WTC11 (cell line): ENCODE results near the gene PIGZ. TPM values are rescaled to one million over a fixed set of nuclear protein-coding genes. Genes with fewer than 3 reads are reported as not detected.

ENCODE experiments used
- ATAC-seq: fragments of 200-7000 bp; cut with Tn5 transposase; 2 replicates; pipeline ENCODE4 v1.10.0; 2021; ENCODE audit warnings: mild to moderate bottlenecking, moderate library complexity
- CTCF ChIA-PET: fragments of 300-600 bp; sonication (Branson Sonifier 250); formaldehyde crosslinking; loops from one replicate; lab custom pipeline; 2021; ENCODE audit warnings: antibody characterized with exemption; lab: Charles Lee
- POLR2A ChIA-PET: fragments of 350-600 bp; sonication (Branson Sonifier 250); formaldehyde crosslinking; loops from one replicate; lab custom pipeline; 2021; ENCODE audit warnings: antibody characterized with exemption; lab: Charles Lee
- DNase-seq: peaks from one replicate; pipeline ENCODE4 v3.0.0; 2021; ENCODE audit warnings: low spot score
- H3K27ac Mint-ChIP-seq: 2 replicates; pipeline ENCODE4 v1.8.0; 2021; ENCODE audit warnings: mixed read lengths
- H3K27me3 Mint-ChIP-seq: 2 replicates; pipeline ENCODE4 v1.8.0; 2021; ENCODE audit warnings: low read depth, mild to moderate bottlenecking, moderate library complexity, mixed read lengths
- H3K36me3 Mint-ChIP-seq: 2 replicates; pipeline ENCODE4 v1.8.0; 2021; ENCODE audit warnings: mixed read lengths
- H3K4me1 Mint-ChIP-seq: 2 replicates; pipeline ENCODE4 v1.8.0; 2022; ENCODE audit warnings: mixed read lengths
- H3K4me3 Mint-ChIP-seq: 2 replicates; pipeline ENCODE4 v1.8.0; 2021; ENCODE audit warnings: mild to moderate bottlenecking, moderate library complexity, mixed read lengths
- H3K9me3 Mint-ChIP-seq: 2 replicates; pipeline ENCODE4 v1.8.0; 2021; ENCODE audit warnings: mixed read lengths
- ATF1 ChIP-seq: sonication (generic); formaldehyde crosslinking; IDR thresholded peaks from 2 replicates; pipeline ENCODE4 v1.8.1; 2023; ENCODE audit warnings: mild to moderate bottlenecking, moderate library complexity, missing genetic modification reagents
- ERG ChIP-seq: fragments of 250-450 bp; sonication (Bioruptor Pico); IDR thresholded peaks from 2 replicates; pipeline ENCODE4 v1.8.0; 2021; ENCODE audit warnings: mild to moderate bottlenecking
- FOXJ3 ChIP-seq: sonication (generic); formaldehyde crosslinking; IDR thresholded peaks from 2 replicates; pipeline ENCODE4 v1.9.0; 2021; ENCODE audit warnings: missing genetic modification reagents, mild to moderate bottlenecking, borderline replicate concordance
- FOXP1 ChIP-seq: sonication (generic); formaldehyde crosslinking; IDR thresholded peaks from 2 replicates; pipeline ENCODE4 v1.8.0; 2022; ENCODE audit warnings: missing genetic modification reagents, mild to moderate bottlenecking, moderate library complexity, borderline replicate concordance
- GABPB1 ChIP-seq: sonication (generic); formaldehyde crosslinking; IDR thresholded peaks from 2 replicates; pipeline ENCODE4 v1.8.1; 2023; ENCODE audit warnings: mild to moderate bottlenecking, missing genetic modification reagents
- HMGXB4 ChIP-seq: sonication (generic); formaldehyde crosslinking; IDR thresholded peaks from 2 replicates; pipeline ENCODE4 v1.8.1; 2023; ENCODE audit warnings: mild to moderate bottlenecking, moderate library complexity, missing genetic modification reagents
- MAX ChIP-seq: sonication (generic); formaldehyde crosslinking; IDR thresholded peaks from 2 replicates; pipeline ENCODE4 v1.8.0; 2022; ENCODE audit warnings: mild to moderate bottlenecking, missing genetic modification reagents
- NFE2L1 ChIP-seq: sonication (generic); formaldehyde crosslinking; IDR thresholded peaks from 2 replicates; pipeline ENCODE4 v1.8.1; 2023; ENCODE audit warnings: missing genetic modification reagents
- SMAD4 ChIP-seq: sonication (generic); formaldehyde crosslinking; IDR thresholded peaks from 2 replicates; pipeline ENCODE4 v1.8.0; 2022; ENCODE audit warnings: mild to moderate bottlenecking, missing genetic modification reagents
- SOX15 ChIP-seq: fragments of 250-450 bp; sonication (Bioruptor Pico); IDR thresholded peaks from 2 replicates; pipeline ENCODE4 v1.9.0; 2021; ENCODE audit warnings: mild to moderate bottlenecking
- TCF7 ChIP-seq: sonication (generic); formaldehyde crosslinking; IDR thresholded peaks from 2 replicates; pipeline ENCODE4 v1.8.0; 2022; ENCODE audit warnings: mild to moderate bottlenecking, low read depth, missing genetic modification reagents, moderate library complexity
- TEAD4 ChIP-seq: sonication (generic); formaldehyde crosslinking; IDR thresholded peaks from 2 replicates; pipeline ENCODE4 v1.8.0; 2022; ENCODE audit warnings: mild to moderate bottlenecking, missing genetic modification reagents
- TP53 ChIP-seq: sonication (generic); formaldehyde crosslinking; IDR thresholded peaks from 2 replicates; pipeline ENCODE4 v1.8.1; 2023; ENCODE audit warnings: mild to moderate bottlenecking, missing genetic modification reagents
- USF2 ChIP-seq: sonication (generic); formaldehyde crosslinking; IDR thresholded peaks from 2 replicates; pipeline ENCODE4 v1.8.1; 2023; ENCODE audit warnings: mild to moderate bottlenecking, missing genetic modification reagents, moderate library complexity
- ZNF121 ChIP-seq: sonication (generic); formaldehyde crosslinking; IDR thresholded peaks from 2 replicates; pipeline ENCODE4 v1.8.0; 2023; ENCODE audit warnings: missing genetic modification reagents
- ZNF219 ChIP-seq: sonication (generic); formaldehyde crosslinking; IDR thresholded peaks from 2 replicates; pipeline ENCODE4 v1.8.0; 2023; ENCODE audit warnings: missing genetic modification reagents, mild to moderate bottlenecking, borderline replicate concordance
- ZNF232 ChIP-seq: sonication (generic); formaldehyde crosslinking; IDR thresholded peaks from 2 replicates; pipeline ENCODE4 v1.8.0; 2022; ENCODE audit warnings: mild to moderate bottlenecking, missing genetic modification reagents
- ZNF263 ChIP-seq: sonication (generic); formaldehyde crosslinking; IDR thresholded peaks from 2 replicates; pipeline ENCODE4 v1.8.1; 2022; ENCODE audit warnings: low read depth, mild to moderate bottlenecking, moderate library complexity, missing genetic modification reagents
- ZNF423 ChIP-seq: fragments of 250-450 bp; sonication (Bioruptor Pico); IDR thresholded peaks from 2 replicates; pipeline ENCODE4 v2.1.2; 2022; ENCODE audit warnings: mild to moderate bottlenecking, moderate library complexity
- total RNA-seq: library from RNA; stranded (reverse); gene quantifications from 3 replicates; pipeline ENCODE4 v1.2.3, GENCODE V29; 2021
- TF ChIP-seq, protein P1 (sequence below): sonication (generic); formaldehyde crosslinking; IDR thresholded peaks from 2 replicates; pipeline ENCODE4 v1.8.0; 2022; ENCODE audit warnings: mild to moderate bottlenecking, missing genetic modification reagents

Gene PIGZ
- total RNA-seq, 1 experiment from 2014 or later: 0.37 TPM

- ATAC-seq (no peak), DNase-seq (no peak)
- TF ChIP-seq TP53 (CRISPR knock-in tag) (no peak), ATF1 (CRISPR knock-in tag) (no peak), TCF7 (CRISPR knock-in tag) (no peak), ZNF121 (CRISPR knock-in tag) (no peak), ZNF219 (CRISPR knock-in tag) (no peak), SOX15 (CRISPR knock-in tag) (no peak), ERG (CRISPR knock-in tag) (no peak), USF2 (CRISPR knock-in tag) (no peak), NFE2L1 (CRISPR knock-in tag) (no peak), HMGXB4 (no peak)
- ChIA-PET POLR2A (no interaction called here), CTCF (interaction anchor here (1.7 to 2.4 kb wide), 2 partner anchors 10 to 40 kb away, joined by 4 to 5 read pairs; no protein-coding TSS in a partner anchor)
- Mint-ChIP-seq H3K9me3 (peaks cover 8% of the 10 kb centered on the region; the same call in 1 of the 2 replicates), H3K27me3 (no peaks in the 10 kb centered on the region; the same call in 1 of the 2 replicates), H3K36me3 (no peaks in the 10 kb centered on the region), H3K27ac (no peak overlapping the region), H3K4me1 (0 out of 2 replicates have a peak, but pooled peaks cover 2% of the 10 kb centered on the region), H3K4me3 (no peak overlapping the region)
Measured at GRCh38 chr3:196989721-196990262, 21.2 kb upstream of the PIGZ start.

- ChIA-PET POLR2A (no interaction called here), CTCF (interaction anchor here (1.1 to 1.7 kb wide), 4 partner anchors 9 to 195 kb away, joined by 3 to 5 read pairs (median 4); no protein-coding TSS in a partner anchor)
- peak; percentile 92 for ATAC-seq
- peak; percentile 59 for DNase-seq
- Mint-ChIP-seq H3K9me3 (peaks cover 14% of the 10 kb centered on the region), H3K36me3 (peaks cover 3% of the 10 kb centered on the region; the same call in 1 of the 2 replicates), H3K4me3 (no peak overlapping the region), H3K4me1 (no peaks in the 10 kb centered on the region), H3K27ac (no peak overlapping the region), H3K27me3 (no peaks in the 10 kb centered on the region; the same call in 1 of the 2 replicates)
- TF ChIP-seq FOXP1 (CRISPR knock-in tag): no peak
- peak; percentile 27; the same call in 1 of the 2 replicates for TF ChIP-seq MAX
- TF ChIP-seq GABPB1 (CRISPR knock-in tag): peak; percentile 57
- TF ChIP-seq ZNF263 (CRISPR knock-in tag): no peak
Measured at GRCh38 chr3:196988241-196989029, 19.8 kb upstream of the PIGZ start.

DNA sequence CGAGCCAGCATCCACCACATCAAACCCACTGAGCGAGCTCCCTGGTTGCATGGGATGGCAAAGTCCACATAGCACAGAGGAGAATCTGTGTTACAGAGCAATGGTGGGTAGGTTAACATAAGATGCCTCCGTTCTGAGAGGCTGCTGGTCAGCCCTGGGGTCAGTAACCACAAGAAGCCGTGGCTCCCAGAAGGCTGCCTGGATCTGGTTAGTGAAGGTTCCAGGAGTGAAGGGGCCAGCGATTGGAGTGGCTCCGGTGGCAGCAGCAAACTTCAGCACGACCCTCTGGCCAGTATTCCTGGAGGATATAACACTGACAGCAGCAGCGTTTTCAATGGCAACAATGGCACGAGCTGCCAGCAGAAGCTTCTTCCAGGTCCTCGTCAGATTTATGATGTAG lies 18.4 kb upstream of the PIGZ start:
- Mint-ChIP-seq H3K4me3 (no peak overlapping the region), H3K9me3 (peaks cover 19% of the 10 kb centered on the region), H3K4me1 (no peaks in the 10 kb centered on the region)
- CTCF ChIA-PET: interaction anchor here (0.7 kb wide), 1 partner anchor 145 kb away, joined by 3 read pairs; no protein-coding TSS in a partner anchor
- no peak for ATAC-seq
- TF ChIP-seq ZNF263 (CRISPR knock-in tag): no peak
- TF ChIP-seq TEAD4 (CRISPR knock-in tag): no peak
- TF ChIP-seq ZNF121 (CRISPR knock-in tag): no peak
- no peak for TF ChIP-seq ZNF423
- no peak for TF ChIP-seq TCF7 (CRISPR knock-in tag)
- TF ChIP-seq, protein P1, sequence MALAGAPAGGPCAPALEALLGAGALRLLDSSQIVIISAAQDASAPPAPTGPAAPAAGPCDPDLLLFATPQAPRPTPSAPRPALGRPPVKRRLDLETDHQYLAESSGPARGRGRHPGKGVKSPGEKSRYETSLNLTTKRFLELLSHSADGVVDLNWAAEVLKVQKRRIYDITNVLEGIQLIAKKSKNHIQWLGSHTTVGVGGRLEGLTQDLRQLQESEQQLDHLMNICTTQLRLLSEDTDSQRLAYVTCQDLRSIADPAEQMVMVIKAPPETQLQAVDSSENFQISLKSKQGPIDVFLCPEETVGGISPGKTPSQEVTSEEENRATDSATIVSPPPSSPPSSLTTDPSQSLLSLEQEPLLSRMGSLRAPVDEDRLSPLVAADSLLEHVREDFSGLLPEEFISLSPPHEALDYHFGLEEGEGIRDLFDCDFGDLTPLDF (CRISPR knock-in tag): no peak
- TF ChIP-seq HMGXB4: no peak
- TF ChIP-seq FOXJ3: no peak
- TF ChIP-seq ZNF232 (CRISPR knock-in tag): no peak
- no peak for TF ChIP-seq GABPB1 (CRISPR knock-in tag)
- TF ChIP-seq SMAD4: no peak
- TF ChIP-seq, all 79 proteins: peak for 0
- POLR2A ChIA-PET: interaction anchor here (0.7 kb wide), 1 partner anchor 419 kb away, joined by 3 read pairs; the partner anchor contains the start of genes FBXO45 and WDR53
- no peak for DNase-seq
- Mint-ChIP-seq H3K27me3 (no peaks in the 10 kb centered on the region; the same call in 1 of the 2 replicates), H3K36me3 (peaks cover 7% of the 10 kb centered on the region; the same call in 1 of the 2 replicates), H3K27ac (no peak overlapping the region)
